ENCODE measurements around the gene WASL. TPM values are rescaled to one million over a fixed set of nuclear protein-coding genes. Genes with fewer than 3 reads are reported as not detected.

WASL gene
- total RNA-seq, 6 donors from 2014 or later = 24.1 to 62.2 (median 31.3) TPM

DNA sequence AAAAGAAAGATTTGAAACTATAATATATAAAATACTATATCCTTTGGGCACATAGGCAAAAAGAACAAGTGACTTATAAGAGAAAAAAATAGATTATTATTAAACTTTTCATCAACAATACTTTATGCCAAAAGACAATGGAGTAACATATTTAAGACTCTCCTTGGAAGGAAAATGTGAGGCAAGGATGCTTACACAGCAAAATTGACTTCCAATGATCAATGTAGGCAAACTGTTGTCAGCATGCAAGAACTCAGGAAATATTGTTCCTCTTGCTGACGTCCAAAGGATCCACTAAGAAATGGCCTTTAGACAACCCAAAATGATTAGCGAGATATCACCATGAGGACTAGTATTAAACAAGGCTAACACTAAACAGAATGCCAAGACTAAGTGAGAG, 116.0 kb downstream of the WASL start:
- DNase-seq (no peak), ATAC-seq (ENCODE audit: low FRiP score in 2 of 2) (no peak)
- Histone ChIP-seq H3K9me3 (no peaks in the 10 kb centered on the region), H3K27ac (no peak overlapping the region), H3K4me3 (no peak overlapping the region), H3K27me3 (no peaks in the 10 kb centered on the region), H3K36me3 (no peaks in the 10 kb centered on the region), H3K4me1 (no peaks in the 10 kb centered on the region)
- WGBS, 2 donors = 61 to 93% methylated on average over 2 of the region's 2 CpGs
- TF ChIP-seq POLR2AphosphoS5 (IDR thresholded peaks at IDR 0.05) (no peak), EP300 (IDR thresholded peaks at IDR 0.05) (no peak), POLR2A (IDR thresholded peaks at IDR 0.05) (no peak)
- TF ChIP-seq, protein P1, sequence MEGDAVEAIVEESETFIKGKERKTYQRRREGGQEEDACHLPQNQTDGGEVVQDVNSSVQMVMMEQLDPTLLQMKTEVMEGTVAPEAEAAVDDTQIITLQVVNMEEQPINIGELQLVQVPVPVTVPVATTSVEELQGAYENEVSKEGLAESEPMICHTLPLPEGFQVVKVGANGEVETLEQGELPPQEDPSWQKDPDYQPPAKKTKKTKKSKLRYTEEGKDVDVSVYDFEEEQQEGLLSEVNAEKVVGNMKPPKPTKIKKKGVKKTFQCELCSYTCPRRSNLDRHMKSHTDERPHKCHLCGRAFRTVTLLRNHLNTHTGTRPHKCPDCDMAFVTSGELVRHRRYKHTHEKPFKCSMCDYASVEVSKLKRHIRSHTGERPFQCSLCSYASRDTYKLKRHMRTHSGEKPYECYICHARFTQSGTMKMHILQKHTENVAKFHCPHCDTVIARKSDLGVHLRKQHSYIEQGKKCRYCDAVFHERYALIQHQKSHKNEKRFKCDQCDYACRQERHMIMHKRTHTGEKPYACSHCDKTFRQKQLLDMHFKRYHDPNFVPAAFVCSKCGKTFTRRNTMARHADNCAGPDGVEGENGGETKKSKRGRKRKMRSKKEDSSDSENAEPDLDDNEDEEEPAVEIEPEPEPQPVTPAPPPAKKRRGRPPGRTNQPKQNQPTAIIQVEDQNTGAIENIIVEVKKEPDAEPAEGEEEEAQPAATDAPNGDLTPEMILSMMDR (IDR thresholded peaks at IDR 0.05) = no peak

Small RNAs within 50 kb of the gene (small RNA-seq; reads per million reads assigned to genes)
- 0 reads per million in 4 donors for gene RNU6-11P

Other genes starting within 250 kb of the WASL start
- 10 to 100 TPM in 1 of 6 donors, 1 to 10 TPM in 3, under 1 TPM in 2; 0.66 to 19.7 (median 2.0) TPM for gene IQUB, start 214.4 kb downstream of the WASL start, total RNA-seq
- 10 to 100 TPM; 11.5 to 65.8 (median 43.0) TPM for gene NDUFA5, start 191.2 kb downstream of the WASL start, total RNA-seq
- not detected for gene ASB15, start 147.2 kb downstream of the WASL start, total RNA-seq
- not detected for gene LMOD2, start 93.1 kb downstream of the WASL start, total RNA-seq
- not detected for gene HYAL4, start 96.2 kb upstream of the WASL start, total RNA-seq
- gene SPAM1, start 176.2 kb upstream of the WASL start, total RNA-seq = not detected